Measurements from ENCODE around the gene ARPC2.

- TF ChIP-seq CTCF (IDR thresholded peaks at IDR 0.05; ENCODE audit: poor library complexity, severe bottlenecking) (no peak), MXI1 (conservative IDR thresholded peaks at IDR 0.05; ENCODE audit: poor library complexity, severe bottlenecking) (no peak), EP300 (conservative IDR thresholded peaks at IDR 0.05; ENCODE audit: poor library complexity, severe bottlenecking) (no peak), POLR2AphosphoS5 (IDR thresholded peaks at IDR 0.05) (no peak), TAF1 (IDR thresholded peaks at IDR 0.05; ENCODE audit: low read depth) (no peak), EZH2 (IDR thresholded peaks at IDR 0.05; ENCODE audit: borderline replicate concordance, insufficient read depth, low read length, poor library complexity, severe bottlenecking) (no peak), RAD21 (conservative IDR thresholded peaks at IDR 0.05) (no peak), REST (IDR thresholded peaks at IDR 0.05; ENCODE audit: borderline replicate concordance) (no peak)
Measured at GRCh38 chr2:218291318-218292047, 74.5 kb downstream of the ARPC2 start.
